NCI-H82 (cell line): ENCODE results near the gene ERC1.
"Not testable (repeated sequence)": the region's sequence is repeated elsewhere in the genome, so short reads cannot be mapped to it uniquely, and the experiment has no call there.

Experiments used
- DNase-seq: peaks from one replicate; lab custom pipeline; 2025; lab: John Stamatoyannopoulos, UW

ERC1 gene

DNA sequence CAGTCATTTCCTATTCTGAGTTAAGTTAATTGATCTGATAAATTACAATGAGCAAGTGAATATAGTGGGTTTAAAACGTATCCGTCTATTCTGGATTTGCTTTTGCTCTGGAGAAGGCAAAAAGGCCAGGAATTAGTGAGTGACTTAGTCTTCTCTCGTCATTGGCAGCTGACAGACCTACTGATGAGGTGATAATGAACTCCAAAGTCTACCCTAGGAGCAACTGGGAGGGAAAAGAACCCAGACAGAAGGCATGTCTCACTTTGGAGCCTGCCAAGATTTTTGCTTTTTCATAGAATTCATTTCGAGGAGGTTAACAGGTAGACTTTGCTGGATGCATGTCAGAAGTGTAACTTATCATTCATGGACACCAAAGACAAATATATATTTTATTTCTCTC is 333.1 kb downstream of the ERC1 start:
- DNase-seq: no peak

DNA sequence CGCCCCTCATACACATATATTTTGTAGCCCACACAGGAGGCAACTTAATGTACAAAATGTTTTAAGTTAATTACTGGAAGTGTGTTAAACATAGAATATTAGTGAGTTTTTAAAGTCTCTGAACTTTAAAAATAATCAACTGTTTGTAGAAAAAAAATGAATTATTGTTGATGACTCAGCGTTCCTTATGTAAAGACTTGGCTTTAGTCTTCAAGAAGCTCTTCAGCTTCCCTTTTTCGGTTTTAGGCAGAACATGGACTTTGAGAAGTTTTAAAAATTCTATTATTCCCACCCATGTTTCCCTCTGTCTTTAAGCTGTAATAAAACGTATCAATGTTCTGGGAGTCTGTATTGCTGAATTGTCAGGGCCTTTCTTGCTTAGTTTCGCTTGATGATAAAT is 333.9 kb downstream of the ERC1 start:
- no peak for DNase-seq

- no peak for DNase-seq
Measured at GRCh38 chr12:1325666-1326065, 334.6 kb downstream of the ERC1 start.

GRCh38 chr12:1326258-1326657 is 335.2 kb downstream of the ERC1 start:
- no peak for DNase-seq

DNA sequence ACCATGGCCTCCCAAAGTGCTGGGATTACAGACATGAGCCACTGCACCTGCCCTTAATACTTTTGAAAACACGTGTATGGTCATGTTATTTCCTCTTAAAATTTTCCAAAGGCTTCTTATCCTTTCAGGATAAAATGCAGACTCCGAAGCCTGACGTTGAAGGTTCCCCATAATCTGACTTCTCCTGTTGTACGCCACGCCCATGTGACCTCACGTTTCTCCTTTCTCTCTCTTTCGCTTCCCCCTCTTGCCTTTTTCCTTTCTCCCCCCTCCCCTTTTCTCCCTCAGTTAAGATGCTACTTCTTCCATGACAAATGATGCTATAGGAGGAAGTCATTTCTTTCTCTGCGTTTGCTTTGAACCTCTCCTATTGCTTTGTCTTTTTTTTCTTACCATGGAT is 337.4 kb downstream of the ERC1 start:
- no peak for DNase-seq

DNA sequence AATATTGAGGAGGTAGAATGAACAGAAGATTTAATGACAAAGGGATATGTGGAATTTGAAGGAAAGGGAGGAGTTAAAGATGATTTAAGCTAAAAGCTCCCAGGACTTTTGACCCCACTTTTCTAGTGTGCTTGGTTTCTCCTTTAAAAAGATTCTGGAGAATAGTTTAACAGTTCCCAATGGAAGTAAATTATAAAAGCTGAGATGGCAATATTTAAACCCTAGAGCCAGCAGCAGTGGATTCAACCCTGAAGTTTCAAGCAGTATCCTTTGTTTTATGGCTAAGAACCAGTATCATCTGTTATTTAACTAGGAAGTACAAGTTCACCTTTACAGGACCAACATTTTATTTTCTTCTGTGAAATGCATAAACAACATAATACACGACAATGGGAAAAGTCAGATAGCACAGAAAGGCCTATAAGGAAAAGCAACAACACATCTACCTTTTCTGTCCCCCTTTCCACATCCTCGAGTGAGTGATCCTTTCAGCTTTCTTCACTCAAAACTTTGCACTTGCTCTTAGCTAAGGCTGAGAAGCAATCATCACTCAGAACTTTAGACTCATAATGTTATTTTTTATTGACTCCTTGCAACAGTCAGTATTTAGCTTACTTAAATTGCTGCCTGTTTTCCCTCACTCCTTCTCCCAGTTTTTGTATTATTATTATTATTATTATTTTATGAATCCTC is 338.9 kb downstream of the ERC1 start:
- no peak for DNase-seq

DNA sequence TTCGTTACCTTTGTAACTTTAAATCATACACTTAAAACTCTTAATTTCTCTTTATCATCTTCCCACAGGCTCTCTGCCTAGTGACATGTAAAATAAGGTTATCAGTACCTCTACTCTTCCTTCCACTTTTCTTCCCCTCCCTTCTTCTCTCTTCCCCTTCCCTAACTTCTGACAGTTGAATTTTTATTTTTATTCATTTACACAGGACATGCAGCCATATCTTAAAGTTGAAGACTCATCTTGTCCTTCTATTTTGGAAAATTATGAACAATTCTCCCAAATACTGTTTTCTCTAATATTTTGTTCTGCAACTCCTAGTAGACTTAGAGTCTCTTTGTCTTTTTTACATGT is 339.4 kb downstream of the ERC1 start:
- DNase-seq: no peak

- no peak for DNase-seq
Measured at GRCh38 chr12:1332327-1332726, 341.3 kb downstream of the ERC1 start.

DNA sequence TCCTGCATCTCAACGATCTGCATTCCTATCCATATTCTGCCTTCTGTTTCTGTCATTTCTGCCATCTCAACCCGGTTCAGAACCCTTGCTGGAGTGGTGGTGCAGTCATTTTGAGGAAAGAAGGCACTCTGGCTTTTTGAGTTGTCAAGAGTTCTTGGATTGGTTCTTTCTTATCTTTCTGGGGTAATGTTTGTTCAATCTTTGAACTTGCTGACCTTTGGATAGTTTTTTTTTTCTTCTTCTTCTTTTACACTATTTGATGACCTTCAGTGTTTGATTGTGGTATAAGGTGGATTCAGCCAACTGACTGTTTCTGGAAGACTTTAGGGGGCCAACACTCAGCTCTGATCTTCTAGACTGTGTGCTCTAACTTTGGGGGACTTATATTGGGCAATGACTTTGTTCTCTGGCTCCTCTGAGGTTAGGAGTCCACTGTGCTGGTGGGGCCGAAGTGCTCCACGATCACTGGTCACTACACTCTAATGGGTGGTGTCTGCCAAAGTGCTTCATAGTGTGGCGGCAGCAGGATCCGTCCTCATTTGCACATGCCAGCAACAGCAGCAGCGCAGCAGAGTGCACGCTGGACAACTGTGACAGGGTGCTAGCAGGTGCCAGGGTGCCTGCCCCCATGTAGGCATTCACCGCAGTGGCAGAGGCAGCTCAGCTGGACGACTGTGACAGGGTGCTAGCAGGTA is 347.6 kb downstream of the ERC1 start:
- DNase-seq: no peak

- not testable (repeated sequence) for DNase-seq
Measured at GRCh38 chr12:1339178-1339541, 348.1 kb downstream of the ERC1 start.

- DNase-seq: no peak
Measured at GRCh38 chr12:1339618-1340319, 348.7 kb downstream of the ERC1 start.

DNA sequence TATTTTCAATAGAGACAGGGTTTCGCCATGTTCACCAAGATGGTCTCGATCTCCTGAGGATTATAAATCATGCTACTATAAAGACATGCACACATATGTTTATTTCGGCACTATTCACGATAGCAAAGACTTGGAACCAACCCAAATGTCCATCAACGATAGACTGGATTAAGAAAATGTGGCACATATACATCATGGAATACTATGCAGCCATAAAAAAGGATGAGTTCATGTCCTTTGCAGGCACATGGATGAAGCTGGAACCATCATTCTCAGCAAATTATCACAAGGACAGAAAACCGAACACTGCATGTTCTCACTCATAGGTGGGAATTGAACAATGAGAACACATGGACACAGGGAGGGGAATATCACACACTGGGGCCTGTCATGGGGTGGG is 350.2 kb downstream of the ERC1 start:
- DNase-seq: not testable (repeated sequence)

DNA sequence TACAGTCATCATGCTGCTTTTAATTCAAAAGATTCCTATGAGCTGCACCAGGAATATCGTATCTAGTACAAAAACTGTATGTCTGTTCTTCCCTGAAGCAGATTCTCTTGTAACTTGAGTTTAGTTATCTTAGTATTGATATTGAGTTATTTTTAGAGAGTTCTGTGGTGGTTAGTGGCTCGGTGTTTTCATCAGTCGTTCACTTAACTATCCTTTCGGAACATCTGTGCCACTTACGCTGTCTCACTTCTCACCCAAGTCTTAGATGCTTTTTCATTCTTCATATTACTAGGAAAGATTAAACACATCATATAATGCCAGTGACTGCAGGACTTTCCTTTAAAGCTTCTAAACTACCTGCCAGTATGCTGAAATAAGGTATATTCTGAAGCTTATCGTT is 352.4 kb downstream of the ERC1 start:
- no peak for DNase-seq

DNA sequence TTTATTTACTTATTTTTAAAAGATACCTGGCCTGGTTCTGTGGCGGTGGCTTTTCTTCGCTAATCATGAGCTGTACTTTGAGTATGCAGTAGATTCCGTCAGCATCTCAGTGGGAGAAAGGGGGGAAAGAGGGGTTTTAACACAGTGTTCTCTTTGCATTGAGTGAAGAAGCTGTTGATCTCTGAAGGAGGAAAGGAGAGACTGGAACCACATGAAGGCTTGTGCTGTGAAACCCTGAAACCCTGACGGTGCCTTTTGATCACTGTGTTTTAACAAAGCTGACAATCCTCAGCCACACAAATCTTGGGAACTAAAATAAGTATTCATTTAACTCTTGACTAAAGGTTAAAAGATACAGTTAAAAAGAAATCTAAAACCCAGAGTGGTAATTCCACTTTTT is 353.2 kb downstream of the ERC1 start:
- DNase-seq: no peak

DNA sequence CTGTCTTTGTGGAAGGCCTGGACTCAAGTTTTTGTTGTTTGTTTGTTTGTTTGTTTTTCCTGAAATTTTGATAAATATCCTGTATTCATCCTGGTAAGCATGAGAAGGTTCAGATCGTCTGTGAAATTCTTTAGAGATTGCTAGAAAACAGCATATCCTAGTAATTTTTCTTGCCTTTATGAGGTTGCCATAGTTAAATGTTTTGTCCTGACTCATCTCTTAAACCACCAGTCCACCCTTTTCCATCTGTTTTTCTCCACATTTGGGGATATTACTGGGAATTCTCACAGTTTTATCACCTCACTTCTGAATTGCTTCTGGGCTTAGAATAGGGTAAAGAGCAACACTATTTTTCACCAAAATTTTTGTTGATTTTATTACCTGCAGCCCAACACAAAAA is 355.1 kb downstream of the ERC1 start:
- DNase-seq: no peak

- DNase-seq: no peak
Measured at GRCh38 chr12:1347294-1347693, 356.3 kb downstream of the ERC1 start.

DNA sequence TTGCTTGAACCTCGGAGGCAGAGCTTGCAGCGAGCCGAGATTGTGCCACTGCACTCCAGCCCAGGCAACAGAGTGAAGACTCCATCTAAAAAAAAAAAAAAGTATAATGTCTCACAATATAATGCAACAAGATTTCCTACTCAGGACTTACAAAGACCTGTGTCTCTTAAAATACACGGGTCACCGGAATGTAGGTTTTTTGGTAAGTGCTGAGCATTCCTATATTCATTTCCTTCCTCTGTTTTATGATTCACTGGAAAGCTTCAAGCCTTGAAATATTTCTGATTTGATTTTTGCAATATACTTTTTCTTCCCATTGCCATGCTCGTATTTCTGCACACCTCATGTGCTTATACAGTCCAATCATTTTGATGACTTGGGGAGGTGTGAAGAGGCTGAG is 357.6 kb downstream of the ERC1 start:
- DNase-seq: no peak

GRCh38 chr12:1350055-1350933 is 359.3 kb downstream of the ERC1 start:
- peak; percentile 27 for DNase-seq

DNA sequence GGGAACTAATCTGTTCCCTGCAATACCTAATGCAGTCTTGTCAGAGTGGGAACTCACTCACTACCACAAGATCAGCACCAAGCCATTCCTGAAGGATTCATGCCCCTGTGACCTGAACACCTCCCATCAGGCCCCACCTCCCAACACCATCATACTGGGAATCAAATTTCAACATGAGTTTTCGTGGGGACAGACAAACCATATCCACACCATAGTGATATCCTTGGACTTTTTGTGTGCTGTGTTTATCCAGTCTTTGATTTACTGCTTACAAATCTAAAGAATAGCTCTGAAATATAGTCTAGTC is 359.9 kb downstream of the ERC1 start:
- DNase-seq: peak; percentile 8

DNA sequence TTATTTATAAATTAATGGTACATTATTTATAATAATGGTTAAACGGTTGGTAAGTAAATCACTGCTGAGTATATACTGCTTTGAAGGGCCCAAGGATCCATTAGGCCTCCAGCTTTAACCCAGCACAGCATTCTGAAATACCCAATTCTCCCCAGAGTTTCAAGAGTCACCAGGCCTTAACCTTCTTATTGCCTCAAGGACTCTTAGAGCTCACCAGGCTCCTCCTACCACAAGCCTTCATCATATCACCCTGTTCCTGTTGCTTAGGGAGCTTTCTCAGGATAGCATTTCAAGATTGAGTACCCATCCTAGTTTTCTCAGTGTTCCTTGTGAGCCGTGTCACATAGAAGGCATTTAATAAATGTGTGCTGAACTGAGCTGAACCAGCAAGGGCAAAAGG is 360.9 kb downstream of the ERC1 start:
- DNase-seq: peak; percentile 8

GRCh38 chr12:1353451-1353850 is 362.4 kb downstream of the ERC1 start:
- DNase-seq: no peak

DNA sequence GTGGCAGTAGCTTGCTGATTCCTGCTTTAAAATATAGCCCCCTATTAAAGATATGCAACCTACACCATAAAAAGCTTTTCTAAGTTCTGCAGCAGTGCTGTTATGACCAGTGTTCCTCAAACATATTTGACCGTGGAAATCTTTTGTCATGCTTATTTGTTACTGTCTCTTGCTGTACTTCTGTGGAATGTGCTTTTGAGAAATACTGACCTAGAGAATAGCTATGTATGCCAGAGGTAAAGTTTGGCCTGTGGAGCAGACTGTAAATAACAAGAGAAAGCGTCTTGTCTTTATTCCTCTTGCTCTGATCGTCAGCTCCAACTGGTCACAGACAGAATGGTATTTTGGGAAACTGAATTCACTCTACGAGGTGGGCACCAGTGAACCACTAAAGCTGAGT is 364.4 kb downstream of the ERC1 start:
- no peak for DNase-seq

DNA sequence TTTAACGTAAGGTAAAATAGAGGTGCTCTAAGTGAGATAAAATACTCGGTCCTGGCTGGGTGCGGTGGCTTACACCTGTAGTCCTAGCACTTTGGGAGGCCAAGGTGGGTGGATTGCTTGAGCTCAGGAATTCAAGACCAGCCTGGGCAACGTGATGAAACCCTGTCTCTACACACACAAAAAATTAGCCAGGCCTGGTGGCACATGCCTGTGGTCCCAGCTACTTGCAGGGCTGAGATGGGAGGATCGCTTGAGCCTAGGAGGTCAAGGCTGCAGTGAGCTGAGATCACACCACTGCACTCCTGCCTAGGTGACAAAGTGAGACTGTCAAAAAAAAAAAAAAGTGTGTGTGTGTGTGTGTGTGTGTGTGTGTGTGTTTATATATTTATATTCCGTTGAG is 364.8 kb downstream of the ERC1 start:
- DNase-seq: not testable (repeated sequence)
